C4-2B (cell line): ENCODE results near the gene BCL11B.

Experiments used
- H3K27ac ChIP-seq: fragments of 450-650 bp; 2 replicates; pipeline ENCODE4 v1.5.1; 2017
- CTCF ChIP-seq: fragments of 450-650 bp; conservative IDR thresholded peaks from 2 replicates; pipeline ENCODE4 v1.5.1; 2017; ENCODE audit warnings: mild to moderate bottlenecking
- ZFX ChIP-seq: fragments of 450-650 bp; IDR thresholded peaks from 2 replicates; pipeline ENCODE4 v1.6.1; 2017

The BCL11B gene

GRCh38 chr14:99256483-99256874 is 15.5 kb downstream of the BCL11B start:
- TF ChIP-seq ZFX (no peak), CTCF (no peak)
- no peak overlapping the region for H3K27ac ChIP-seq

GRCh38 chr14:99255621-99256482 is 16.1 kb downstream of the BCL11B start:
- no peak for TF ChIP-seq CTCF
- H3K27ac ChIP-seq = no peak overlapping the region

DNA sequence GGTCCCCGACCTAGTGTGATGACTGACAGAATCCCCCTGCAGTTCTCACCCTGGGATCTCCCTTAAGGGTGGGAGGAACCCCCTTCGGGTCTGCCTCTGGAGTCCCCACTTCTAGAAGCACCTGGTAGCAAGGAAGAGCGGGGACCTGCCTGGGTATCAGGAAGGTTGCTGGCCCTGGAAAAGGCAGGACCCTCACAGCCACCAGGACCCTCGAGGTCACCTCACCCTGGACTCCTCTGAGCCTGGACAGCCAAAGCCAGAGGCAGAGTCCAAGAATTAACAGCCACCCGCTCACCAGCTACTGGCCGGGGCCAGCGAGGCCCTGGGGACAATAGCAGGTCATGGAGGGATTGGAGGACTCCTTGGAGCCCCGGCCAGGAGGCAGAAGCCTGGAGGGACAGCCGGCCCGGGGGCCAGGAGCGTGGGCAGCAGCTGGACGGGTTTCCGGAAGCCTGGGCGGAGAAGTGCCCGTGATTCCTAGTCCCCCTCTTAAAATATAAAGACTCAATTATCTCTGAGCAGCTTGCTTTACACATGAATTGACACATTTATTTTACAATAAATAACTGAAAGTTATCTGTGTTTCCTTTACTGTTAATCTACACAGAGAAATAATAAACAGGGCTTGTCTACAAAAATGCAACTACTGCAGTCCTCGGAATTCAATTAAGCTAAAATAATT is 17.5 kb downstream of the BCL11B start:
- no peak overlapping the region for H3K27ac ChIP-seq

GRCh38 chr14:99253890-99254289 is 18.1 kb downstream of the BCL11B start:
- H3K27ac ChIP-seq = no peak overlapping the region
- TF ChIP-seq ZFX = no peak
- TF ChIP-seq CTCF = no peak

More for the DNA sequence above, 17.5 kb downstream of the BCL11B start:
- TF ChIP-seq ZFX (no peak), CTCF (no peak)

DNA sequence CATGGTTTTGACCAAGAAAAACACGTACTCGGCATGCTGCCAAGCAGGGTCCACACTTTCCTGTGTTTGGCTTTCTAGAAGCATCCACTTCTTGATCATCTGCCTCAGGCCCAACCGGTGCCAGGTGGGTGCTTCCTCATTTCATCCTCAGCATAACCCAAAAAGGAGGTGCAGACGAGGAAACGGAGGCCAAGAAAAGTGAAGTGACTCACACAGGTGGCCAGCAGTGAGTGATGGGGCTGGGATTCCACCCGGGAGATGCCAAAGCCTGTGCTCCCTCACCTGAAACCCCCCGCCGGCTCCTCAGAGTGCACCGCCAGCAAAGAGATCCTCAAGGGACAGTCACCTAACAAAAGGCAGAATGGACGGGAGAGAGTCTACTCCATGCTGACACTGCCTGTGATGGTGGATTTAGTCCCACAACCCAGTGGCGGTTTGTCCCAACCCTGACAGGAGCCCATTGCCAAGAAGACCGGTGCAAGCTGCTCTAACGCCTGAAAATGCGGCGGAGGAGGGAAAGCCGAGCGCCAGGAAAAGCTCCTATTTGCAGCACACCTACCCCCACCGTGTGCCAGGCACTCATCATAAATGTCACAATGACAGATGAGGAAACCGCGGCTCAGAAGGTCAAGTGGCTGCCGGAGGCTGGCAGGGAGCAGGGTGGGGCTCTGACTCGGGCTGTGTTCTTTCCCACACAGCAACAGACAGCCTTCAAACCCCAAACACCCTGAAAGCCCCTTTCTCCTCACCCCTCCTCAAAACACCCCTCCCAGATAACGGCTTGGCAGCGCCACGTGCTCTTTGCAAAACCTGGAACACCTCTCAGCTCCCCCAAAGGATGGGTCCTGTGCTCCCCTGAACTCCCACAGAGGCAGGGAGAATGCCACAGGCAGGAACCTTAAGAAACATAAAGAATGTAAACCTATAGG is 18.8 kb downstream of the BCL11B start:
- H3K27ac ChIP-seq = no peak overlapping the region
- TF ChIP-seq CTCF (no peak), ZFX (no peak)

- TF ChIP-seq CTCF (no peak), ZFX (no peak)
- no peak overlapping the region for H3K27ac ChIP-seq
Observed at GRCh38 chr14:99252443-99252939, 19.5 kb downstream of the BCL11B start.
